ENCODE measurements around the gene TSPAN31.

- no peak for TF ChIP-seq POLR2AphosphoS5 (IDR thresholded peaks at IDR 0.05)
- no peak for TF ChIP-seq CTCF (IDR thresholded peaks at IDR 0.05 in 8 of 11, conservative IDR thresholded peaks at IDR 0.05 in 3 of 11)
- TF ChIP-seq POLR2A (IDR thresholded peaks at IDR 0.05), result no peak
Measured at GRCh38 chr12:57744194-57744776, 554 bp upstream of the TSPAN31 start.

Data from spleen (tissue), 7 donors.